Memory B cell (primary cell): ENCODE measurements around the gene THBS2.

Experiments used
- ATAC-seq: fragments of 150-1000 bp; cut with Tn5 transposase; 2 replicates; pipeline ENCODE4 v1.10.0; 2021; ENCODE audit warnings: low read depth, mild to moderate bottlenecking, moderate library complexity
- DNase-seq, 2 donors: peaks; one replicate each; pipeline ENCODE4 v3.0.0; 2022; ENCODE audit warnings: low spot score in 2 of 2
- H3K27ac Mint-ChIP-seq: one replicate; pipeline ENCODE4 v1.8.0; 2022; ENCODE audit warnings: mild to moderate bottlenecking, moderate library complexity, mixed read lengths
- H3K27me3 Mint-ChIP-seq: one replicate; pipeline ENCODE4 v1.8.0; 2022; ENCODE audit warnings: mixed read lengths
- H3K36me3 Mint-ChIP-seq: one replicate; pipeline ENCODE4 v1.8.0; 2022; ENCODE audit warnings: mild to moderate bottlenecking, mixed read lengths
- H3K4me1 Mint-ChIP-seq: one replicate; pipeline ENCODE4 v1.8.0; 2022; ENCODE audit warnings: mixed read lengths
- H3K4me3 Mint-ChIP-seq: one replicate; pipeline ENCODE4 v1.8.0; 2022; ENCODE audit warnings: mild to moderate bottlenecking, moderate library complexity, mixed read lengths
- H3K9me3 Mint-ChIP-seq: one replicate; pipeline ENCODE4 v1.8.0; 2022; ENCODE audit warnings: mixed read lengths

The THBS2 gene

GRCh38 chr6:169250660-169251059 is 3.0 kb downstream of the THBS2 start:
- Mint-ChIP-seq H3K4me1 (peaks cover 12% of the 10 kb centered on the region), H3K27ac (no peak overlapping the region), H3K27me3 (peaks cover 13% of the 10 kb centered on the region), H3K9me3 (no peaks in the 10 kb centered on the region), H3K4me3 (no peak overlapping the region), H3K36me3 (no peaks in the 10 kb centered on the region)
- DNase-seq (no peak), ATAC-seq (no peak)

- DNase-seq (no peak), ATAC-seq (no peak)
- no peak overlapping the region for H3K27ac Mint-ChIP-seq
- H3K36me3 Mint-ChIP-seq, result no peaks in the 10 kb centered on the region
- H3K27me3 Mint-ChIP-seq, result peaks cover 10% of the 10 kb centered on the region
- no peaks in the 10 kb centered on the region for H3K9me3 Mint-ChIP-seq
- H3K4me1 Mint-ChIP-seq, result peaks cover 9% of the 10 kb centered on the region
- H3K4me3 Mint-ChIP-seq, result no peak overlapping the region
Measured at GRCh38 chr6:169249057-169249456, 4.6 kb downstream of the THBS2 start.

GRCh38 chr6:169248521-169248971 is 5.1 kb downstream of the THBS2 start:
- no peak overlapping the region for H3K27ac Mint-ChIP-seq
- no peaks in the 10 kb centered on the region for H3K9me3 Mint-ChIP-seq
- peaks cover 9% of the 10 kb centered on the region for H3K4me1 Mint-ChIP-seq
- DNase-seq (no peak), ATAC-seq (no peak)
- H3K36me3 Mint-ChIP-seq, result no peaks in the 10 kb centered on the region
- H3K27me3 Mint-ChIP-seq, result peaks cover 10% of the 10 kb centered on the region
- H3K4me3 Mint-ChIP-seq, result no peak overlapping the region

- Mint-ChIP-seq H3K36me3 (no peaks in the 10 kb centered on the region), H3K4me1 (peaks cover 4% of the 10 kb centered on the region), H3K4me3 (no peak overlapping the region), H3K27ac (no peak overlapping the region), H3K9me3 (no peaks in the 10 kb centered on the region), H3K27me3 (peaks cover 6% of the 10 kb centered on the region)
- no peak for DNase-seq
- no peak for ATAC-seq
Measured at GRCh38 chr6:169247991-169248390, 5.7 kb downstream of the THBS2 start.

GRCh38 chr6:169247419-169247818 is 6.2 kb downstream of the THBS2 start:
- ATAC-seq (no peak), DNase-seq (no peak)
- Mint-ChIP-seq H3K9me3 (no peaks in the 10 kb centered on the region), H3K27me3 (peaks cover 5% of the 10 kb centered on the region), H3K27ac (no peak overlapping the region), H3K4me1 (peaks cover 3% of the 10 kb centered on the region), H3K4me3 (no peak overlapping the region), H3K36me3 (no peaks in the 10 kb centered on the region)

GRCh38 chr6:169246445-169246844 is 7.2 kb downstream of the THBS2 start:
- Mint-ChIP-seq H3K4me3 (no peak overlapping the region), H3K27me3 (peaks cover 3% of the 10 kb centered on the region), H3K36me3 (no peaks in the 10 kb centered on the region), H3K4me1 (no peaks in the 10 kb centered on the region), H3K27ac (no peak overlapping the region), H3K9me3 (no peaks in the 10 kb centered on the region)
- ATAC-seq (no peak), DNase-seq (no peak)

GRCh38 chr6:169244684-169245383 is 8.8 kb downstream of the THBS2 start:
- Mint-ChIP-seq H3K9me3 (no peaks in the 10 kb centered on the region), H3K27me3 (peaks cover 5% of the 10 kb centered on the region)

GRCh38 chr6:169243661-169244060 is 10.0 kb downstream of the THBS2 start:
- no peak overlapping the region for H3K27ac Mint-ChIP-seq

More at GRCh38 chr6:169244684-169245383, 8.8 kb downstream of the THBS2 start:
- DNase-seq, result no peak
- Mint-ChIP-seq H3K4me1 (no peaks in the 10 kb centered on the region), H3K36me3 (no peaks in the 10 kb centered on the region), H3K4me3 (no peak overlapping the region), H3K27ac (no peak overlapping the region)
- no peak for ATAC-seq

GRCh38 chr6:169243186-169243585 is 10.5 kb downstream of the THBS2 start:
- Mint-ChIP-seq H3K27me3 (peaks cover 8% of the 10 kb centered on the region), H3K27ac (no peak overlapping the region), H3K9me3 (no peaks in the 10 kb centered on the region), H3K36me3 (no peaks in the 10 kb centered on the region), H3K4me1 (no peaks in the 10 kb centered on the region), H3K4me3 (no peak overlapping the region)
- ATAC-seq (no peak), DNase-seq (no peak)

More at GRCh38 chr6:169243661-169244060, 10.0 kb downstream of the THBS2 start:
- ATAC-seq, result no peak
- DNase-seq, result no peak
- Mint-ChIP-seq H3K9me3 (no peaks in the 10 kb centered on the region), H3K36me3 (no peaks in the 10 kb centered on the region), H3K4me3 (no peak overlapping the region), H3K4me1 (no peaks in the 10 kb centered on the region), H3K27me3 (peaks cover 7% of the 10 kb centered on the region)

- H3K27ac Mint-ChIP-seq, result no peak overlapping the region
- no peaks in the 10 kb centered on the region for H3K36me3 Mint-ChIP-seq
- DNase-seq (no peak), ATAC-seq (no peak)
- H3K9me3 Mint-ChIP-seq, result no peaks in the 10 kb centered on the region
- H3K4me3 Mint-ChIP-seq, result no peak overlapping the region
- peaks cover 8% of the 10 kb centered on the region for H3K27me3 Mint-ChIP-seq
- H3K4me1 Mint-ChIP-seq, result no peaks in the 10 kb centered on the region
Measured at GRCh38 chr6:169241688-169242350, 11.8 kb downstream of the THBS2 start.

- Mint-ChIP-seq H3K27ac (no peak overlapping the region), H3K27me3 (peaks cover 12% of the 10 kb centered on the region), H3K4me3 (no peak overlapping the region), H3K36me3 (no peaks in the 10 kb centered on the region), H3K9me3 (peaks cover 7% of the 10 kb centered on the region), H3K4me1 (no peaks in the 10 kb centered on the region)
- DNase-seq, result no peak
- no peak for ATAC-seq
Measured at GRCh38 chr6:169240591-169241390, 12.9 kb downstream of the THBS2 start.

- peaks cover 11% of the 10 kb centered on the region for H3K9me3 Mint-ChIP-seq
- H3K27me3 Mint-ChIP-seq, result peaks cover 12% of the 10 kb centered on the region
- no peak overlapping the region for H3K4me3 Mint-ChIP-seq
- H3K36me3 Mint-ChIP-seq, result no peaks in the 10 kb centered on the region
- H3K27ac Mint-ChIP-seq, result no peak overlapping the region
- H3K4me1 Mint-ChIP-seq, result no peaks in the 10 kb centered on the region
- ATAC-seq, result no peak
- no peak for DNase-seq
Measured at GRCh38 chr6:169240125-169240524, 13.5 kb downstream of the THBS2 start.

GRCh38 chr6:169239181-169239580 is 14.5 kb downstream of the THBS2 start:
- Mint-ChIP-seq H3K36me3 (no peaks in the 10 kb centered on the region), H3K27me3 (peaks cover 12% of the 10 kb centered on the region), H3K9me3 (peaks cover 13% of the 10 kb centered on the region), H3K4me1 (no peaks in the 10 kb centered on the region), H3K4me3 (no peak overlapping the region), H3K27ac (no peak overlapping the region)
- no peak for ATAC-seq
- DNase-seq, result no peak

GRCh38 chr6:169238766-169239165 is 14.9 kb downstream of the THBS2 start:
- no peak overlapping the region for H3K27ac Mint-ChIP-seq
- DNase-seq (no peak), ATAC-seq (no peak)
- H3K4me1 Mint-ChIP-seq, result no peaks in the 10 kb centered on the region
- H3K27me3 Mint-ChIP-seq, result peaks cover 12% of the 10 kb centered on the region
- no peak overlapping the region for H3K4me3 Mint-ChIP-seq
- H3K9me3 Mint-ChIP-seq, result peaks cover 17% of the 10 kb centered on the region
- H3K36me3 Mint-ChIP-seq, result peaks cover under 1% of the 10 kb centered on the region
